Smooth muscle cell (in vitro differentiated cells): Measurements from ENCODE around the gene SHLD1. TPM values are rescaled to one million over a fixed set of nuclear protein-coding genes. Genes with fewer than 3 reads are reported as not detected.
A peak's percentile ranks its signal among the peaks of the same experiment; 100 is the strongest.

ENCODE experiments used
- DNase-seq: peaks from one replicate; lab custom pipeline; 2025; ENCODE audit not compliant: unreplicated experiment; lab: John Stamatoyannopoulos, UW
- H2AFZ ChIP-seq: fragments of 200-600 bp; sonication (generic); 2 replicates; pipeline ENCODE4 v1.6.0; 2016; ENCODE audit warnings: antibody characterized with exemption, low read depth, mild to moderate bottlenecking
- H3F3A ChIP-seq: fragments of 200-600 bp; sonication (generic); 2 replicates; pipeline ENCODE4 v1.6.0; 2017; ENCODE audit warnings: antibody characterized with exemption, low read depth
- H3K27ac ChIP-seq: fragments of 200-600 bp; sonication (generic); 2 replicates; pipeline ENCODE4 v1.5.1; 2016; ENCODE audit warnings: low read depth, mild to moderate bottlenecking
- H3K27me3 ChIP-seq: fragments of 200-600 bp; sonication (generic); 2 replicates; pipeline ENCODE4 v1.6.1; 2016; ENCODE audit warnings: low read depth, mild to moderate bottlenecking
- H3K36me3 ChIP-seq: fragments of 200-600 bp; sonication (generic); 2 replicates; pipeline ENCODE4 v1.5.1; 2016; ENCODE audit warnings: low read depth
- H3K4me1 ChIP-seq: fragments of 200-600 bp; sonication (generic); 2 replicates; pipeline ENCODE4 v1.5.1; 2016; ENCODE audit warnings: low read depth
- H3K4me2 ChIP-seq: fragments of 200-600 bp; sonication (generic); 2 replicates; pipeline ENCODE4 v1.6.0; 2016; ENCODE audit warnings: mild to moderate bottlenecking
- H3K4me3 ChIP-seq: fragments of 200-600 bp; sonication (generic); 2 replicates; pipeline ENCODE4 v1.5.1; 2016; ENCODE audit warnings: mild to moderate bottlenecking
- H3K79me2 ChIP-seq: fragments of 200-600 bp; sonication (generic); 2 replicates; pipeline ENCODE4 v1.6.0; 2016; ENCODE audit warnings: low read depth, mild to moderate bottlenecking
- H3K9ac ChIP-seq: fragments of 200-600 bp; sonication (generic); 2 replicates; pipeline ENCODE4 v1.6.0; 2016; ENCODE audit warnings: low read depth
- H3K9me3 ChIP-seq: fragments of 200-600 bp; sonication (generic); replicated peaks from 2 replicates; pipeline ENCODE4 v1.5.1; 2016; ENCODE audit warnings: low read depth
- H4K20me1 ChIP-seq: fragments of 200-600 bp; sonication (generic); 2 replicates; pipeline ENCODE4 v1.6.0; 2016; ENCODE audit warnings: low read depth
- WGBS: methylation state at CpG from one replicate; pipeline ENCODE4 v1.1.7; 2016; ENCODE audit warnings: low lambda C conversion rate; 5-methylcytosine and 5-hydroxymethylcytosine counted together
- polyA plus RNA-seq: library from polyadenylated mRNA; unstranded; fragments of >200 nt; fragmentation: Nextera tagmentation; extraction: Ambion mirVana; gene quantifications from 2 replicates; pipeline ENCODE4 v1.2.1, GENCODE V29; 2016
- total RNA-seq: library from RNA; depleted of rRNA; stranded (reverse); fragments of >200 nt; gene quantifications from 2 replicates; pipeline ENCODE4 v1.2.3, GENCODE V29; 2014
- TF ChIP-seq, protein P1 (sequence below): fragments of 200-600 bp; sonication (generic); IDR thresholded peaks from 2 replicates; pipeline ENCODE4 v1.5.1; 2017; ENCODE audit warnings: borderline replicate concordance, mild to moderate bottlenecking, antibody characterized with exemption; ENCODE audit not compliant: insufficient read depth, poor library complexity, severe bottlenecking

Gene SHLD1
- total and polyA plus RNA-seq, 2 experiments from 2014 or later = 3.3 to 3.7 TPM

DNA sequence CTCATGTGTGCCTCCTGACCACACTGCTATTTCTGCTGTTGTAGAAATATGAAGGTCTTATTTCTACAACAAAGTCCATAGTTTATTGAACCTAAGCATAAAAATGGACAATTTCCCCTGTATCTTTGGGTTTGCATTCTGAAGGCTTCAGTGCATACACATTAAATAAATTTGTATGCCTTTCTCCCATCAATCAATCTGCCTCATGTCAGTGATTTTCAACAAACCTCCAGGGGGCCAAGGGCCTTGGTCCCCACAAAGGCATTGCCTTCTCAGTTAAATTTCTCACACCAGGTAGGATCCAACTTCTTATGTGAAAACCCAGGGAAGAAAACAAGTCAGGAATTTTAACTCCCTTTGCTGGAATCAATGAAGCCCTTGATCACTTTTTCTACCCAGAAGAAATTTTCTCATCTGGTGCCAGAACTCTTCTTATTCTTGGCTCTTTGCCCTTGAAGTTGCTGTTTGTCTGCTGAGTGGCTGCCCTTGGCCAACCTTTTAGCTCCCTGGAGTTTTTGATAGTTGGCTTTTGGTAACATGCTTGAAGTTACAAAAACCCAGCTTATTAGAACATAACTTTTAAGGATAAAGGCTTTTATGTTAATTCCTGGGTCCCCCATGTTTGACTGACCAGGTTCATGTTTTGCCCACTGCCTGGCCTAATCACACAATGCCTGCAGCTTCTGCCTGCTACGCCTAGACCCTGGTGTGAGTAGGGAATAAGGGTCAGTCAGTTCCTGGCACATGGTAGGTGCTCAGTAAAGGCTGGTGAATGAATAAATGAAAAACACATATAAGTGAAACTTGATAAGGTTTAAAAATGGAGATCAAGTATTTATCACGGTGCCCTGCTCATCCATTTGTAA lies 37.0 kb downstream of the SHLD1 start:
- Histone ChIP-seq H3K4me3 (no peak overlapping the region), H3F3A (no peaks in the 10 kb centered on the region), H3K27ac (no peak overlapping the region), H4K20me1 (no peaks in the 10 kb centered on the region), H3K79me2 (no peaks in the 10 kb centered on the region), H3K4me1 (no peaks in the 10 kb centered on the region), H3K9ac (no peak overlapping the region), H3K9me3 (no peaks in the 10 kb centered on the region), H3K36me3 (no peaks in the 10 kb centered on the region), H3K4me2 (no peak overlapping the region), H2AFZ (no peak overlapping the region), H3K27me3 (no peaks in the 10 kb centered on the region)
- no peak for DNase-seq
- TF ChIP-seq, protein P1, sequence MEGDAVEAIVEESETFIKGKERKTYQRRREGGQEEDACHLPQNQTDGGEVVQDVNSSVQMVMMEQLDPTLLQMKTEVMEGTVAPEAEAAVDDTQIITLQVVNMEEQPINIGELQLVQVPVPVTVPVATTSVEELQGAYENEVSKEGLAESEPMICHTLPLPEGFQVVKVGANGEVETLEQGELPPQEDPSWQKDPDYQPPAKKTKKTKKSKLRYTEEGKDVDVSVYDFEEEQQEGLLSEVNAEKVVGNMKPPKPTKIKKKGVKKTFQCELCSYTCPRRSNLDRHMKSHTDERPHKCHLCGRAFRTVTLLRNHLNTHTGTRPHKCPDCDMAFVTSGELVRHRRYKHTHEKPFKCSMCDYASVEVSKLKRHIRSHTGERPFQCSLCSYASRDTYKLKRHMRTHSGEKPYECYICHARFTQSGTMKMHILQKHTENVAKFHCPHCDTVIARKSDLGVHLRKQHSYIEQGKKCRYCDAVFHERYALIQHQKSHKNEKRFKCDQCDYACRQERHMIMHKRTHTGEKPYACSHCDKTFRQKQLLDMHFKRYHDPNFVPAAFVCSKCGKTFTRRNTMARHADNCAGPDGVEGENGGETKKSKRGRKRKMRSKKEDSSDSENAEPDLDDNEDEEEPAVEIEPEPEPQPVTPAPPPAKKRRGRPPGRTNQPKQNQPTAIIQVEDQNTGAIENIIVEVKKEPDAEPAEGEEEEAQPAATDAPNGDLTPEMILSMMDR = no peak
- WGBS = 83% methylated on average over 2 of the region's 2 CpGs

- no peak overlapping the region for H2AFZ ChIP-seq
- TF ChIP-seq, protein P1 = no peak
- H3K9ac ChIP-seq = no peak overlapping the region
- H4K20me1 ChIP-seq = no peaks in the 10 kb centered on the region
- no peak overlapping the region for H3K27ac ChIP-seq
- H3K4me3 ChIP-seq = no peak overlapping the region
- no peaks in the 10 kb centered on the region for H3K4me1 ChIP-seq
- no peaks in the 10 kb centered on the region for H3K27me3 ChIP-seq
- no peaks in the 10 kb centered on the region for H3K36me3 ChIP-seq
- no peaks in the 10 kb centered on the region for H3K9me3 ChIP-seq
- H3F3A ChIP-seq = no peaks in the 10 kb centered on the region
- no peaks in the 10 kb centered on the region for H3K79me2 ChIP-seq
- DNase-seq = no peak
- no peak overlapping the region for H3K4me2 ChIP-seq
These were observed 37.6 kb downstream of the SHLD1 start for GRCh38 chr20:5787796-5788165.

- TF ChIP-seq, protein P1 = peak; percentile 93
- WGBS = 10% methylated on average over 3 of the region's 3 CpGs
- Histone ChIP-seq H3K4me2 (no peak overlapping the region), H2AFZ (no peak overlapping the region), H3K27me3 (no peaks in the 10 kb centered on the region), H3F3A (no peaks in the 10 kb centered on the region), H3K79me2 (no peaks in the 10 kb centered on the region), H3K4me1 (no peaks in the 10 kb centered on the region), H3K9ac (no peak overlapping the region), H3K4me3 (no peak overlapping the region), H3K9me3 (no peaks in the 10 kb centered on the region), H3K36me3 (no peaks in the 10 kb centered on the region), H3K27ac (no peak overlapping the region), H4K20me1 (no peaks in the 10 kb centered on the region)
- DNase-seq = peak; percentile 2
These were observed 38.2 kb downstream of the SHLD1 start for GRCh38 chr20:5788385-5788895.
